ENCODE results near the gene EAF1. TPM values are rescaled to one million over a fixed set of nuclear protein-coding genes. Genes with fewer than 3 reads are reported as not detected.

Gene EAF1
- total RNA-seq, 6 experiments from 2014 or later: 11.6 to 27.7 (median 17.1) TPM

GRCh38 chr3:15462451-15462850, 35.1 kb downstream of the EAF1 start:
- Histone ChIP-seq H3K4me3 (no peak overlapping the region), H3K27ac (no peak overlapping the region), H3K4me1 (no peaks in the 10 kb centered on the region), H3K9me3 (no peaks in the 10 kb centered on the region), H3K27me3 (no peaks in the 10 kb centered on the region), H3K36me3 (no peaks in the 10 kb centered on the region)
- 74% methylated on average over 3 of the region's 5 CpGs for WGBS (ENCODE audit: insufficient coverage, low coverage, low lambda C conversion rate, missing lambda C conversion rate)
- no peak for TF ChIP-seq POLR2A (IDR thresholded peaks at IDR 0.05)
- TF ChIP-seq CTCF (IDR thresholded peaks at IDR 0.05): no peak
- ATAC-seq: no peak
- no peak for DNase-seq
- intact Hi-C loops (cut with DNase I): no loop called here

DNA sequence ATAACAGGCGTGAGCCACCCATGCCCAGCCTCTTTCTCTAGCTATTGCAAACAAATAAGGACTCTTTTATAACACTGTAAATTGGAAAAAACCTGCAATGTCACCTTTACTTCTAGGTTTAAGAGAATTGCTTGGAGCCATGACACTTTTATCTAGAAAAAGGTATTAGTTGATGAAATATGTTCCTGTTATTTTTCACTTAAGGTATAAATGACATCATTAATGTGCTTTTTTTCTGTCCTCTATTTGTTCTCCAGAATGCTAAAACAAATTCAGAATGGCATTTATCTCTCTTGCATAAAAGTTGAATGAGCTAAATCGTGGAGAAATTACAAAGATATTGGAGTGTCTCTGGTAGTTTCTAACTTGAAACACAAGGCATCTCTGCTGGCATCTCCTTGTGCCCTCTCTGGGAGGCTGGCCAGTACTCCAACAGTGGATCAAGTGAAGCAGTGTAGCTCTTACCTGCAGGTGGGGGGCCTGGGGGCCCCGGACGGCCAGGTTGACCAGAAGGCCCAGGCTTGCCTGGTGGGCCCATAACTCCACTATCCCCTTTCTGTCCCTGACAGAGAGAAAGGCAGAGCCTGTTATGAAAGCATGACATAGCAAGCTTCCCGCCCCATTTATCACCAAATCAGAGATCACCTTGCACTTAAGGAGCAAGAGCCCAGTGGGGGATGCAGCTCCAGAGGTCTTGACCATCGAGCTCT, 38.6 kb downstream of the EAF1 start:
- ATAC-seq: no peak
- DNase-seq: no peak
- Histone ChIP-seq H3K36me3 (no peaks in the 10 kb centered on the region), H3K4me3 (no peak overlapping the region), H3K27me3 (no peaks in the 10 kb centered on the region), H3K27ac (no peak overlapping the region), H3K9me3 (no peaks in the 10 kb centered on the region), H3K4me1 (no peaks in the 10 kb centered on the region)
- 95% methylated on average over 3 of the region's 6 CpGs for WGBS (ENCODE audit: insufficient coverage, low coverage, low lambda C conversion rate, missing lambda C conversion rate)
- intact Hi-C loops (cut with DNase I): no loop called here
- TF ChIP-seq POLR2A (IDR thresholded peaks at IDR 0.05): no peak
- TF ChIP-seq CTCF (IDR thresholded peaks at IDR 0.05): no peak

- ATAC-seq: peak in 1 of 4 donors; percentile 28
- Histone ChIP-seq H3K9me3 (no peaks in the 10 kb centered on the region), H3K36me3 (no peaks in the 10 kb centered on the region), H3K27ac (no peak overlapping the region), H3K4me3 (no peak overlapping the region), H3K4me1 (no peaks in the 10 kb centered on the region), H3K27me3 (no peaks in the 10 kb centered on the region)
- 78% methylated on average over 9 of the region's 11 CpGs for WGBS (ENCODE audit: insufficient coverage, low coverage, low lambda C conversion rate, missing lambda C conversion rate)
- intact Hi-C loops (cut with DNase I): no loop called here
- TF ChIP-seq CTCF (IDR thresholded peaks at IDR 0.05) (no peak), POLR2A (IDR thresholded peaks at IDR 0.05) (no peak)
- DNase-seq: no peak
Observed at GRCh38 chr3:15467227-15468181, 40.1 kb downstream of the EAF1 start.

DNA sequence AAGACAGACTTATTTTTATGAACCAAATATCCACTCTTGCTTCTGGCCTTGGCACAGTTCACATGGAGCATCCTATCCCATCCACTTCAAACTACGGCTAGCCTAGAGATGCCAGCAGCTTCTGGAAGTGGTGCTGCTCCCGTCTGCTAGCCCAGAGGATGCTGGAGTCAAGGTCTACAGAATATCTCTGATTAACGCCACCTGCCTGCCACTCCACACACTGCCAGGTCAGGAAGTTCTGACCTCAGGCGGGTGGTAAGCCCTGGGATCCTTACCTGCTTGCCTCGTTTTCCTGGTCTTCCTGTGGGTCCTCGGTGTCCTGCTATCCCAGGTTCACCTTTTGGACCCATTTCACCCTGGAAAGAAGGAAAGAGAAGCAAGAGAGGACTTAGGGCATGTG, 42.9 kb downstream of the EAF1 start:
- H3K4me3 ChIP-seq: no peak overlapping the region
- no peaks in the 10 kb centered on the region for H3K4me1 ChIP-seq
- DNase-seq (no peak), ATAC-seq (no peak)
- no peak for TF ChIP-seq POLR2A (IDR thresholded peaks at IDR 0.05)
- TF ChIP-seq CTCF (IDR thresholded peaks at IDR 0.05): no peak
- H3K36me3 ChIP-seq: no peaks in the 10 kb centered on the region
- intact Hi-C loops (cut with DNase I): no loop called here
- 87% methylated on average over 6 of the region's 6 CpGs for WGBS (ENCODE audit: insufficient coverage, low coverage, low lambda C conversion rate, missing lambda C conversion rate)
- no peaks in the 10 kb centered on the region for H3K27me3 ChIP-seq
- H3K27ac ChIP-seq: no peak overlapping the region
- H3K9me3 ChIP-seq: no peaks in the 10 kb centered on the region
